HG02885 (cell line): Measurements from ENCODE around the gene VPS36.
"Not testable (repeated sequence)": the region's sequence is repeated elsewhere in the genome, so short reads cannot be mapped to it uniquely, and the experiment has no call there.

ENCODE experiments used
- ATAC-seq: cut with Tn5 transposase; IDR thresholded peaks from one replicate; pipeline ENCODE4 v1.9.1; 2021; ENCODE audit warnings: mild to moderate bottlenecking; ENCODE audit not compliant: unreplicated experiment, poor library complexity

VPS36 gene

GRCh38 chr13:52450012-52450792 is at the start of gene VPS36:
VPS36 (minus strand) TSS chr13:52450634; CDS start chr13:52450594, 40 bp downstream.
- peak; percentile 67 for ATAC-seq

GRCh38 chr13:52497979-52498378 is 47.5 kb upstream of the VPS36 start:
- peak; percentile 42 for ATAC-seq

GRCh38 chr13:52494241-52494640 is 43.8 kb upstream of the VPS36 start:
- ATAC-seq, result not testable (repeated sequence)

GRCh38 chr13:52491015-52491414 is 40.6 kb upstream of the VPS36 start:
- not testable (repeated sequence) for ATAC-seq

- ATAC-seq, result not testable (repeated sequence)
Measured at GRCh38 chr13:52488763-52489162, 38.3 kb upstream of the VPS36 start.

GRCh38 chr13:52487078-52487477 is 36.6 kb upstream of the VPS36 start:
- ATAC-seq, result not testable (repeated sequence)

GRCh38 chr13:52480677-52481428 is 30.4 kb upstream of the VPS36 start:
- not testable (repeated sequence) for ATAC-seq

- not testable (repeated sequence) for ATAC-seq
Measured at GRCh38 chr13:52468487-52468886, 18.1 kb upstream of the VPS36 start.

- no peak for ATAC-seq
Measured at GRCh38 chr13:52463526-52463925, 13.1 kb upstream of the VPS36 start.

GRCh38 chr13:52461265-52461664 is 10.8 kb upstream of the VPS36 start:
- no peak for ATAC-seq

- no peak for ATAC-seq
Measured at GRCh38 chr13:52459668-52460067, 9.2 kb upstream of the VPS36 start.

- peak; percentile 32 for ATAC-seq
Measured at GRCh38 chr13:52455677-52456041, 5.2 kb upstream of the VPS36 start.

- peak; percentile 79 for ATAC-seq
Measured at GRCh38 chr13:52454820-52455676, 4.6 kb upstream of the VPS36 start, which contains the start of gene CKAP2. CKAP2 (plus strand) TSS chr13:52455478; CDS start chr13:52455557, 79 bp downstream.

GRCh38 chr13:52454459-52454819 is 4.0 kb upstream of the VPS36 start:
- peak; percentile 33 for ATAC-seq

GRCh38 chr13:52452470-52452869 is 2.0 kb upstream of the VPS36 start:
- ATAC-seq, result no peak

- no peak for ATAC-seq
Measured at GRCh38 chr13:52451135-52451804, 836 bp upstream of the VPS36 start.

GRCh38 chr13:52450793-52451116 is 321 bp upstream of the VPS36 start:
- ATAC-seq, result no peak

- no peak for ATAC-seq
Measured at GRCh38 chr13:52449331-52450011, 963 bp downstream of the VPS36 start.

GRCh38 chr13:52447815-52448552 is 2.5 kb downstream of the VPS36 start:
- ATAC-seq, result no peak
